NCI-H226 (cell line): ENCODE results near the gene DCXR.

Experiments
- DNase-seq: peaks from one replicate; pipeline ENCODE4 v3.0.0-alpha.2; 2015

Gene DCXR

GRCh38 chr17:82072827-82073226 lies 35.3 kb upstream of the DCXR start:
- no peak for DNase-seq

DNA sequence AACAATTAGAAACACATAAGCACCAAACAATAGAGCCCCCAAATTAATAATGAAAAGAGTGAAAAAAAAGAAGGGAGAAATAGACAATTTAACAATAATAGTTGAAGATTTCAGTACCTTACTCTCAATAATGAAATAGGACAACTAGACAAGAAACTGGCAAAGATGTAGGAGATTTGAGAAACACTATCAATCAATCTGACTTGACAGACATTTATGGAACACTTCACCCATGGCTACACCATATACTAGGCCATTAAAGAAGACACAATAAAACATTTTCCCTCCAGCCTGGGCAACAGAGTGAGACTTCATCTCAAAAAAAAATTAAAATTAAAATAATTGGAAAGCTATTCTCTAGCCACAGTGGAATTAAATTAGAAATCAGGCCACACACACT lies 33.1 kb upstream of the DCXR start:
- no peak for DNase-seq

DNA sequence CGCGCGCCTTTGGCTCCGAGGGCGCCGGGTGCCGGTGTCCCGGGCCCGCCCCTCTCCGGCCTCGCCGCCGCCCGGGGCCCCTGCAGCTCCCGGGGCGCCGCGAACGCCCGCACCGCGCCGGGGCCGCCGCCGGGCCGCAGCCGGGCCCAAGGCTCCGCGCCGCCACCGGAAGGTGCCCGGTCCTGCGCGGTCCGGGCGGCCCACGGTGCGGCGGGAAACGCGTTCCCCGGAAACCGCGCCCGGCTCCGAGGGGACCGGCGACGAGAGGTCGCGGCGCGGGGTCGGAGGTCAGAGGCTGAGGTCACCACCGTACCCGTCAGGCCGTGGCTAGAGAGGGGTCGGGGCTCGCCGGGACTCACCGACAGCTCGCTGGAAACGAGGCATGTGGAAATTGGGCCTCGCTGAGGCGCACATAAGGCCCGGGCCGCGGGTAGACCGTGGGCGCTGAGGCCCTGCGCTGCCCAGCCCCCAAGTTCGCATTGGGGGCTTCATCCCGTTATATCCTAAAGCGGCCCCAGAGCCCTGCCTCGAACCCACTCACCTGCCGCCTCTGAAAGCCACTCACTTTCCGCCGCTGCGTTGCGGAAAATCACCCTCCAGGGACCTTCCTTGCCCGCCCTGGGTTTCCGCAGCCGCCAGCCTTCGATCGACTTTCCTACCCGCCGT lies 28.3 kb upstream of the DCXR start, which contains the start of gene DUS1L:
TSS of gene DUS1L (minus strand) at position 167 of the 666 bp plus-strand sequence. CDS start 745 bp downstream, outside the sequence.
- DNase-seq: peak; percentile 40

- no peak for DNase-seq
Measured at GRCh38 chr17:82065193-82065637, 27.7 kb upstream of the DCXR start.

- no peak for DNase-seq
Measured at GRCh38 chr17:82064433-82065192, 27.1 kb upstream of the DCXR start.

- DNase-seq: no peak
Measured at GRCh38 chr17:82063424-82064415, 26.2 kb upstream of the DCXR start.

- DNase-seq: no peak
Measured at GRCh38 chr17:82062984-82063368, 25.5 kb upstream of the DCXR start.

DNA sequence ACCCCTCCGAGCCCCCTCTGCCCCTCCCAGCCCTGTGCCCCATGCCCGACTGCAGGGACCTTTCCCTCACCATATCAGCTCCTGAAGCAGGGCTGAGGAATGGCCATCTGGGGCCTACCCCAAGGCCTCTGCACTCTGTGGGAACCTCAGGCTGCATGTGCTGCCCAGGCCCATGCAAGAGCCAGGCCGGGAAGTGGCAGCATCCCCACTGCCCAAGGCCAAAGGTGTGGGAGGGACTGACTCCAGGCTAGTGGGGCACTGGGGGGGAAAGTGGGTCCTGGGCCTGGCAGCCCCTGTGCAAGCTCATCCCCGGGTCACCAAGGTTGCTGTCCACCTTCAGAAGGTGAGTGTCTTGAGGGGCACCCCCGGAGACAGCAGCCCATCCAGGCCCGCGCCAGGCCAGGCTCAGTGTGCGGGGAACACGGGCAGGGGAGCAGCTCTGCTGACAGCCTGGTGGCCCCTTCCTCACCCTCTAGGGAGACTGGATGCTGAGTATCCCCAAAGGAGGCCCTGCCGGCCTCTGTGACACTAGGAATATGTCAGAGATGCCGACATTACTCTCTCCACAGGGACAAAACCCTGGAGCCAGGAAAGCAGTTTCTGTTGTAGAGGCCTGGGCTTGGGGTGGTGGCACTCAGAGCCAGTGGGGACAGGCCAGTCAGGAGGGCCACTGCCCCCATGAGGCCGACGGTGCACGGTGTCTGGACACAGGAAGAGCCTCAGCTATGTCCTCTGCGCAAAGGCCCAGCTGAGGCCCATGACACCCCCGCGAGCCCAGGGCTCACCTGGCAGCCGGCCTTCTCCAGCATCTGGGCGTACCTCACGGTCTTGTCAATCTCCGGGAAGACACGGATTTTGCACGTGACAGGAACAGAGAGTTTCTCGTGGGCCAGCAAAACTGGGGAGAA lies 24.8 kb upstream of the DCXR start:
- no peak for DNase-seq

GRCh38 chr17:82061047-82061925 lies 23.8 kb upstream of the DCXR start:
- no peak for DNase-seq

DNA sequence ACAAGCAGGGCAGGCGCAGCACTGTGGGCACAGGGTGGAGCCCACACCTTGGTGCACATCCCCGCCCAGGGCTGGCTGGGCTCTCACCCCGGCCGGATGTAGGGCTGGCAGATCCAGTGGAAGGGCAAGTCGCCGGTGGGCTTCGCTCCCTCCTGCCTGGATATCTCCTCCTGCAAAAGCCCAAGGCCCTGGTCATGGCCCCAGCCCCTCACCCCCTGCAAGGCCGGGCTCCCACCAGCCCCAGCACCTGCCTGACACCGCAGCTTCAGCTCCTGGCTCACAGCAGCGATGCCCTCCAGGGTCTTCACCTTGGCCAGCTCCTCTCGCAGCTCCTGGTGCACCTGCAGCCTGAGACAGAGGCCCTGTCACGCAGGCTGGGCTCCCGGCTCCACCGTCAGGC lies 23.1 kb upstream of the DCXR start:
- no peak for DNase-seq

DNA sequence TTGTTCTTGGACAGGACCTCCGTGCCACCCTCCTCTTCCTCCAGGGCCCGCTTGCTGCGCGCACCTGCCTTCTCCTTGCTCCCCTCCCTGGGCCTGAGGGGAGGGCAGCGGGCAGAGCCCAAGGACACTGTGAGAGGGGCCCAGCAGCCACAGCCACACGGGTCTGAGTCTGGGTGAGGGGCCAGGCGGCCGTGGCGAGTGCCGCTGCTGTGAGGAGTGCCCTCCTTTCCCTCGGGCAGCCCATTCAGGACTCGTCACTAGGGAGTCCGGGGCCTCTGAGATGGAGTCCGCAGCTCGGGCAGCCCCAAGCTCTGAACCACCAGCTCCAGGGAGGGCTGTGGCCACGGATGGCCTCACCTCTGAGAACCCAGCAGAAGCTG lies 22.5 kb upstream of the DCXR start:
- no peak for DNase-seq

- DNase-seq: no peak
Measured at GRCh38 chr17:82059272-82060000, 21.9 kb upstream of the DCXR start.

GRCh38 chr17:82058855-82059249 lies 21.4 kb upstream of the DCXR start:
- no peak for DNase-seq

DNA sequence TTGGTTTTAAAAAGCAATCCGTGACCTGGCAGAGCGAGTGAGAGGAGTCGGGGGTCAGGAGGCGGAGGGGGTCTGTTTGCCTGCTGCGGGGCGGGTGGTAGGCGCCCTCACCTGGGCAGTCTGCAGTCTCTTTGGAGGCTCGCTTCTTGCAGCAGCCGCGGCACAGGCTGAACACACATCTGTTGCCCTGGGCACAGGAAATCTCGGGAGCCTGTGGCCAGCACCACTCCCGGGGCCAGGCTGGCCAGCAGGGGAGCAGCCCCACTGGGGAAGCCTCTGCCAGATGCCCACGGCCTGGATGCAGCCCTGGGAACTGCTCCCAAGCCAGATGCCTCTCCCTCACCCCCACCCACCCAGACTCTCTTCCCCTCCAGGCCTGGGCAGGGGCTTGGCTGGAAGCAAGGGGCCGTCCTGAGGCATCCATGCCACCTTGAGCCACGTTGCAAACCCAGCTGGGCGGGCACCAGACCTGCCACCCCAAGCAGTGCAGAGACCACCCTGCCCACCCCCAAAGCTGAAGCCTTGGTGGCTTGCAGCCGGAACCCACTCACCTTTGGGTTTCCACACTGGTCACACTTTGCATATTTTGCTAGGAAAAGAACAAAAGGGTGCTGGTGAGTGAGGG lies 20.8 kb upstream of the DCXR start:
- DNase-seq: no peak

- DNase-seq: peak; percentile 1
Measured at GRCh38 chr17:82056729-82057621, 19.5 kb upstream of the DCXR start.

GRCh38 chr17:82055965-82056728 lies 18.6 kb upstream of the DCXR start:
- peak; percentile 0 for DNase-seq

- no peak for DNase-seq
Measured at GRCh38 chr17:82055023-82055964, 17.8 kb upstream of the DCXR start.
